Activated naive CD4-positive, alpha-beta T cell treated with anti-CD3 and anti-CD28 coated beads for 36 hours (primary cell): ENCODE results near the gene ARMC5. TPM values are rescaled to one million over a fixed set of nuclear protein-coding genes. Genes with fewer than 3 reads are reported as not detected.
"Not testable (repeated sequence)": the region's sequence is repeated elsewhere in the genome, so short reads cannot be mapped to it uniquely, and the experiment has no call there.

Experiments
- CTCF ChIA-PET: fragments of 350-600 bp; sonication (Branson Sonifier 250); formaldehyde crosslinking; loops from one replicate; lab custom pipeline; 2021; ENCODE audit warnings: antibody characterized with exemption; lab: Charles Lee
- DNase-seq: peaks from one replicate; pipeline ENCODE4 v3.0.0-alpha.2; 2020
- H3K27ac Mint-ChIP-seq: one replicate; pipeline ENCODE4 v1.8.0; 2021; ENCODE audit warnings: mild to moderate bottlenecking, mixed read lengths
- H3K27me3 Mint-ChIP-seq: one replicate; pipeline ENCODE4 v1.8.0; 2021; ENCODE audit warnings: low read depth, mixed read lengths
- H3K36me3 Mint-ChIP-seq: one replicate; pipeline ENCODE4 v1.8.0; 2021; ENCODE audit warnings: low read depth, mixed read lengths
- H3K4me1 Mint-ChIP-seq: one replicate; pipeline ENCODE4 v1.8.0; 2021; ENCODE audit warnings: low read depth, mixed read lengths
- H3K4me3 Mint-ChIP-seq: one replicate; pipeline ENCODE4 v1.8.0; 2021; ENCODE audit warnings: mild to moderate bottlenecking, moderate library complexity, mixed read lengths
- H3K9me3 Mint-ChIP-seq: one replicate; pipeline ENCODE4 v1.8.0; 2021; ENCODE audit warnings: mixed read lengths
- intact Hi-C: fragments of 100-400 bp; cut with micrococcal nuclease; formaldehyde crosslinking; loops from one replicate; pipeline ENCODE4 v1.15.1; 2023
- total RNA-seq, 2 experiments: library from RNA; stranded (reverse); gene quantifications; one replicate each; pipeline ENCODE4 v1.2.3, GENCODE V29; 2021

ARMC5 gene
- total RNA-seq, 2 experiments from 2014 or later: 6.3 to 6.7 TPM

- Mint-ChIP-seq H3K4me3 (peak overlapping the region; percentile 66), H3K27ac (no peak overlapping the region), H3K4me1 (peaks cover 14% of the 10 kb centered on the region), H3K36me3 (no peaks in the 10 kb centered on the region), H3K9me3 (no peaks in the 10 kb centered on the region), H3K27me3 (peaks cover 16% of the 10 kb centered on the region)
- peak; percentile 32 for DNase-seq
- intact Hi-C loops: loop anchor here (1.0 to 2.0 kb wide), 3 partner anchors 18 to 223 kb away; partner anchors contain the start of genes ARMC5 and RUSF1
- CTCF ChIA-PET: interaction anchor here (1.3 kb wide), 1 partner anchor 17 kb away, joined by 6 read pairs; no protein-coding TSS in a partner anchor
Measured at GRCh38 chr16:31477220-31478216, 18.2 kb downstream of the ARMC5 start.

- Mint-ChIP-seq H3K27me3 (peaks cover 8% of the 10 kb centered on the region), H3K4me1 (peaks cover 14% of the 10 kb centered on the region), H3K9me3 (no peaks in the 10 kb centered on the region), H3K36me3 (no peaks in the 10 kb centered on the region), H3K27ac (no peak overlapping the region), H3K4me3 (no peak overlapping the region)
- no peak for DNase-seq
- intact Hi-C loops: no loop called here
- CTCF ChIA-PET: interaction anchor here (1.4 kb wide), 1 partner anchor 18 kb away, joined by 4 read pairs; no protein-coding TSS in a partner anchor
Measured at GRCh38 chr16:31478956-31479355, 19.7 kb downstream of the ARMC5 start.

GRCh38 chr16:31479751-31480150, 20.4 kb downstream of the ARMC5 start:
- peaks cover 14% of the 10 kb centered on the region for H3K4me1 Mint-ChIP-seq
- no peaks in the 10 kb centered on the region for H3K9me3 Mint-ChIP-seq
- H3K36me3 Mint-ChIP-seq: no peaks in the 10 kb centered on the region
- no peak overlapping the region for H3K27ac Mint-ChIP-seq
- no peak for DNase-seq
- intact Hi-C loops: no loop called here
- CTCF ChIA-PET: interaction anchor here (1.4 kb wide), 1 partner anchor 19 kb away, joined by 4 read pairs; no protein-coding TSS in a partner anchor
- peaks cover 8% of the 10 kb centered on the region for H3K27me3 Mint-ChIP-seq
- no peak overlapping the region for H3K4me3 Mint-ChIP-seq

- CTCF ChIA-PET: no interaction called here
- Mint-ChIP-seq H3K27ac (no peak overlapping the region), H3K9me3 (no peaks in the 10 kb centered on the region), H3K36me3 (no peaks in the 10 kb centered on the region), H3K27me3 (peaks cover 5% of the 10 kb centered on the region), H3K4me3 (no peak overlapping the region), H3K4me1 (peaks cover 14% of the 10 kb centered on the region)
- DNase-seq: no peak
- intact Hi-C loops: no loop called here
Measured at GRCh38 chr16:31480851-31481536, 21.7 kb downstream of the ARMC5 start.

DNA sequence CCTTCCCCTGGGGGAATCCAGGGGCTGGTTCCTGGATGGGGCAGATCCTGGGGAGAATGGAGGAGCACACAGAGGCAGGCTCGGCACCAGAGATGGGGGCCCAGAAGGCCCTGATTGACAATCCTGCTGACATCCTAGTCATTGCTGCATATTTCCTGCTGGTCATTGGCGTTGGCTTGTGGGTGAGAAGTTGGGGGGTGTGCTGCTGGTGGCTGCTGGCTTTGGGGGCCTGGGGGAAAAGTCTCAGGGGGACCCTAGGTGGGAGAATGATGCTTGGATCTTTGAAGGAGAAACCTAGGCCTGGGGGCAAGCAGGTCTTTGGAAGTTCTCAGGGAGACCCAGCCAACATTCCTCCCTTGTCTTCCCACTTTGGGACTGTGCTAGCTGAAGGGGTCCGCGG, 23.8 kb downstream of the ARMC5 start, which contains the start of gene SLC5A2:
TSS of gene SLC5A2 (plus strand) at position 43 of the 400 bp plus-strand sequence. CDS start at position 57, 14 bp downstream.
- Mint-ChIP-seq H3K27ac (no peak within 1 kb of the TSS), H3K9me3 (no peaks in the 10 kb centered on the region), H3K4me1 (peaks cover 5% of the 10 kb centered on the region), H3K4me3 (no peak within 1 kb of the TSS), H3K27me3 (no peaks in the 10 kb centered on the region), H3K36me3 (no peaks in the 10 kb centered on the region)
- CTCF ChIA-PET: no interaction called here
- no peak for DNase-seq
- intact Hi-C loops: no loop called here

- intact Hi-C loops, H3K9me3 Mint-ChIP-seq, DNase-seq, CTCF ChIA-PET, H3K27me3 Mint-ChIP-seq, H3K4me1 Mint-ChIP-seq, H3K4me3 Mint-ChIP-seq, H3K36me3 Mint-ChIP-seq, H3K27ac Mint-ChIP-seq: not testable (repeated sequence)
Measured at GRCh38 chr16:31484048-31484447, 24.7 kb downstream of the ARMC5 start.

GRCh38 chr16:31484491-31485171, 25.3 kb downstream of the ARMC5 start:
- no peak overlapping the region for H3K27ac Mint-ChIP-seq
- H3K4me3 Mint-ChIP-seq: no peak overlapping the region
- CTCF ChIA-PET: interaction anchor here (0.6 kb wide), 1 partner anchor 21 kb away, joined by 3 read pairs; no protein-coding TSS in a partner anchor
- no peak for DNase-seq
- H3K4me1 Mint-ChIP-seq: peaks cover 6% of the 10 kb centered on the region
- no peaks in the 10 kb centered on the region for H3K9me3 Mint-ChIP-seq
- no peaks in the 10 kb centered on the region for H3K27me3 Mint-ChIP-seq
- peaks cover 2% of the 10 kb centered on the region for H3K36me3 Mint-ChIP-seq
- intact Hi-C loops: no loop called here

DNA sequence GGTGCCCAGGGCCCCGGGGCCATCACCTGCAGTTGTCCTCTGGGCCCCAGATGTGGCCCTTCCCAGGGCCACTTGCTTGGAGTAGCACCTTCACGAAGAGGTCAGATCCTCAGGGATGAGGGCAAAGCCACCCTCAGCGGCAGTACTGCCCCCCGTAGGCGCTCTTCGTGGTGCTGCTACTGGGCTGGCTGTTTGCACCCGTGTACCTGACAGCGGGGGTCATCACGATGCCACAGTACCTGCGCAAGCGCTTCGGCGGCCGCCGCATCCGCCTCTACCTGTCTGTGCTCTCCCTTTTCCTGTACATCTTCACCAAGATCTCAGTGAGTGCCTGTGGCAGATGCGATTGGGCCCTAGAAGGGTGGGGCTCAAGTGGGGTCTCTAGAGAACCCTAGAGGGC, 26.3 kb downstream of the ARMC5 start:
- Mint-ChIP-seq H3K27me3 (no peaks in the 10 kb centered on the region), H3K36me3 (peaks cover 2% of the 10 kb centered on the region), H3K9me3 (no peaks in the 10 kb centered on the region), H3K4me3 (no peak overlapping the region), H3K27ac (no peak overlapping the region), H3K4me1 (peaks cover 6% of the 10 kb centered on the region)
- intact Hi-C loops: no loop called here
- no peak for DNase-seq
- CTCF ChIA-PET: interaction anchor here (0.6 to 1.0 kb wide), 3 partner anchors 15 to 28 kb away, joined by 3 to 5 read pairs (median 3); no protein-coding TSS in a partner anchor

GRCh38 chr16:31486045-31486444, 26.7 kb downstream of the ARMC5 start:
- CTCF ChIA-PET: interaction anchor here (1.0 kb wide), 2 partner anchors 14 to 28 kb away, joined by 3 to 5 read pairs; no protein-coding TSS in a partner anchor
- Mint-ChIP-seq H3K4me3 (no peak overlapping the region), H3K27ac (no peak overlapping the region), H3K36me3 (peaks cover 2% of the 10 kb centered on the region), H3K9me3 (no peaks in the 10 kb centered on the region), H3K27me3 (no peaks in the 10 kb centered on the region), H3K4me1 (peaks cover 6% of the 10 kb centered on the region)
- no peak for DNase-seq
- intact Hi-C loops: no loop called here

- CTCF ChIA-PET: interaction anchor here (0.7 kb wide), 1 partner anchor 1055 kb away, joined by 3 read pairs; no protein-coding TSS in a partner anchor
- H3K4me1 Mint-ChIP-seq: peaks cover 6% of the 10 kb centered on the region
- no peaks in the 10 kb centered on the region for H3K9me3 Mint-ChIP-seq
- peak overlapping the region; percentile 82 for H3K4me3 Mint-ChIP-seq
- intact Hi-C loops: no loop called here
- no peak for DNase-seq
- no peak overlapping the region for H3K27ac Mint-ChIP-seq
- no peaks in the 10 kb centered on the region for H3K27me3 Mint-ChIP-seq
- peaks cover 2% of the 10 kb centered on the region for H3K36me3 Mint-ChIP-seq
Measured at GRCh38 chr16:31487071-31487719, 27.9 kb downstream of the ARMC5 start.

DNA sequence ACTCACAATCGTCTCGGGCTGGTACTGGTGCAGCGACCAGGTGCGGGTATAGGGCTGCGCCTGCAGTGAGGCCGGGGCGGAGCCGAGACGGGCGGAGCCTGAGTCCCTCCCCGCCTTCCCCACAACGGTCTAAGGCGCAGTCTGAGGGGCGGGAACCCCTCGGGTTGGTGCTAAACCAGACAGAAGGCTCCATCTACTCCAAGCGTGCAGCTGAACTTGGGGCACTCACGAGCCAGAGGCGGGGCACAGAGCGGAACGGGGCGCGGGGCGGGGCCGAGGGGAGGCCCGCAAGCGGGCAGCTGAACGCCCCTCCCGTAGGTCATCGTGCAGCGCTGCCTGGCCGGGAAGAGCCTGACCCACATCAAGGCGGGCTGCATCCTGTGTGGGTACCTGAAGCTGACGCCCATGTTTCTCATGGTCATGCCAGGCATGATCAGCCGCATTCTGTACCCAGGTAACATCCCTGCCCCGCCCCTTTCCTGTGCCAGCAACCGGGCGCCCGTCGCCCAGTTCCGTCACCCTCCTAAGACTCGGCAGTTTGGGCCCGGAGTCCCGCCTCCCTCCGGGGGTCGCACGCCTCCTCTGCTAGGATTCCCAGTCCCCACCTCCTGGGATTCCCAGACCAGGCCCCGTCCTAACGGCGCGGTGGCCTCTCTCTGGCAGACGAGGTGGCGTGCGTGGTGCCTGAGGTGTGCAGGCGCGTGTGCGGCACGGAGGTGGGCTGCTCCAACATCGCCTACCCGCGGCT, 28.6 kb downstream of the ARMC5 start:
- no peaks in the 10 kb centered on the region for H3K9me3 Mint-ChIP-seq
- no peak overlapping the region for H3K27ac Mint-ChIP-seq
- peaks cover 5% of the 10 kb centered on the region for H3K36me3 Mint-ChIP-seq
- CTCF ChIA-PET: interaction anchor here (0.9 to 1.0 kb wide), 2 partner anchors 23 to 25 kb away, joined by 3 read pairs; no protein-coding TSS in a partner anchor
- intact Hi-C loops: no loop called here
- peak; percentile 64 for DNase-seq
- peaks cover 6% of the 10 kb centered on the region for H3K4me1 Mint-ChIP-seq
- H3K4me3 Mint-ChIP-seq: peak overlapping the region; percentile 82
- no peaks in the 10 kb centered on the region for H3K27me3 Mint-ChIP-seq
